Activated B cell treated with CpG ODN at 0.5 μM for 24 hours (primary cell): ENCODE measurements around the gene CTRL. TPM values are rescaled to one million over a fixed set of nuclear protein-coding genes. Genes with fewer than 3 reads are reported as not detected.

ENCODE experiments used
- ATAC-seq: fragments of 200-7000 bp; cut with Tn5 transposase; one replicate; pipeline ENCODE4 v1.10.0; 2021; ENCODE audit warnings: low read depth, mild to moderate bottlenecking, moderate library complexity
- CTCF ChIA-PET: fragments of 350-600 bp; sonication (Branson Sonifier 250); formaldehyde crosslinking; loops from one replicate; lab custom pipeline; 2021; ENCODE audit warnings: antibody characterized with exemption; lab: Charles Lee
- POLR2A ChIA-PET: fragments of 350-600 bp; sonication (Branson Sonifier 250); formaldehyde crosslinking; loops from one replicate; lab custom pipeline; 2021; ENCODE audit warnings: antibody characterized with exemption; lab: Charles Lee
- DNase-seq: peaks from one replicate; pipeline ENCODE4 v3.0.0; 2022
- H3K27ac Mint-ChIP-seq: one replicate; pipeline ENCODE4 v1.8.0; 2020; ENCODE audit warnings: mixed read lengths
- H3K27me3 Mint-ChIP-seq: one replicate; pipeline ENCODE4 v1.8.0; 2021; ENCODE audit warnings: mixed read lengths
- H3K36me3 Mint-ChIP-seq: one replicate; pipeline ENCODE4 v1.8.0; 2021; ENCODE audit warnings: low read depth, mixed read lengths
- H3K4me1 Mint-ChIP-seq: one replicate; pipeline ENCODE4 v1.8.0; 2021; ENCODE audit warnings: mixed read lengths
- H3K4me3 Mint-ChIP-seq: one replicate; pipeline ENCODE4 v1.8.0; 2020; ENCODE audit warnings: mild to moderate bottlenecking, mixed read lengths
- H3K9me3 Mint-ChIP-seq: one replicate; pipeline ENCODE4 v1.8.0; 2020; ENCODE audit warnings: mixed read lengths
- CTCF ChIP-seq: fragments of 200-600 bp; IDR thresholded peaks from one replicate; pipeline ENCODE4 v1.8.0; 2022; ENCODE audit warnings: antibody characterized with exemption, mild to moderate bottlenecking
- intact Hi-C: fragments of 100-400 bp; cut with micrococcal nuclease; formaldehyde crosslinking; loops from one replicate; pipeline ENCODE4 v1.15.1; 2024
- total RNA-seq: library from RNA; stranded (reverse); gene quantifications from 2 replicates; pipeline ENCODE4 v1.2.3, GENCODE V29; 2022

The CTRL gene
- total RNA-seq, 1 donor from 2014 or later = 6.2 TPM

GRCh38 chr16:67936880-67937605 is 5.4 kb upstream of the CTRL start:
- peaks cover 45% of the 10 kb centered on the region for H3K36me3 Mint-ChIP-seq
- ATAC-seq = peak; percentile 63
- TF ChIP-seq CTCF = no peak
- ChIA-PET CTCF (interaction anchor here (0.7 to 4.0 kb wide), 6 partner anchors 10 to 121 kb away, joined by 3 to 28 read pairs (median 5); no protein-coding TSS in a partner anchor), POLR2A (interaction anchor here (0.6 to 3.4 kb wide), 26 partner anchors 9 to 1821 kb away, joined by 3 to 30 read pairs (median 8); partner anchors contain the start of genes CARMIL2, DDX28, DPEP2 and DUS2)
- peaks cover 37% of the 10 kb centered on the region for H3K4me1 Mint-ChIP-seq
- no peaks in the 10 kb centered on the region for H3K9me3 Mint-ChIP-seq
- H3K27me3 Mint-ChIP-seq = no peaks in the 10 kb centered on the region
- intact Hi-C loops = loop anchor here (1.0 to 2.0 kb wide), 7 partner anchors 31 to 268 kb away; partner anchors contain the start of genes DDX28, DUS2, RANBP10 and SLC12A4
- H3K4me3 Mint-ChIP-seq = peak overlapping the region; percentile 99
- DNase-seq = no peak
- H3K27ac Mint-ChIP-seq = peak overlapping the region; percentile 98

GRCh38 chr16:67936124-67936879 is 4.6 kb upstream of the CTRL start, which contains the start of gene PSMB10:
PSMB10 (minus strand) TSS chr16:67936850; CDS start chr16:67936749, 101 bp downstream.
- CTCF ChIA-PET = interaction anchor here (0.9 to 4.0 kb wide), 8 partner anchors 9 to 120 kb away, joined by 3 to 28 read pairs (median 4); no protein-coding TSS in a partner anchor
- intact Hi-C loops = loop anchor here (1.0 to 2.0 kb wide), 7 partner anchors 32 to 268 kb away; partner anchors contain the start of genes DDX28, DUS2, RANBP10 and SLC12A4
- H3K4me1 Mint-ChIP-seq = peaks cover 31% of the 10 kb centered on the region

GRCh38 chr16:67935402-67936123 is 3.9 kb upstream of the CTRL start:
- ChIA-PET POLR2A (interaction anchor here (0.5 to 3.4 kb wide), 39 partner anchors 9 to 797 kb away, joined by 3 to 30 read pairs (median 4); partner anchors contain the start of genes ATP6V0D1, CARMIL2, DDX28 and DPEP2), CTCF (interaction anchor here (1.0 to 4.0 kb wide), 5 partner anchors 38 to 105 kb away, joined by 3 to 28 read pairs (median 5); no protein-coding TSS in a partner anchor)
- intact Hi-C loops = loop anchor here (1.0 to 2.0 kb wide), 13 partner anchors 33 to 373 kb away; partner anchors contain the start of genes ACD, CTCF, DDX28 and DUS2
- H3K27ac Mint-ChIP-seq = peak overlapping the region; percentile 98
- no peaks in the 10 kb centered on the region for H3K9me3 Mint-ChIP-seq
- H3K4me3 Mint-ChIP-seq = peak overlapping the region; percentile 99
- H3K36me3 Mint-ChIP-seq = peaks cover 54% of the 10 kb centered on the region
- H3K4me1 Mint-ChIP-seq = peaks cover 31% of the 10 kb centered on the region
- no peak for TF ChIP-seq CTCF
- peak; percentile 85 for DNase-seq
- H3K27me3 Mint-ChIP-seq = no peaks in the 10 kb centered on the region
- peak; percentile 89 for ATAC-seq

More at GRCh38 chr16:67936124-67936879, 4.6 kb upstream of the CTRL start, which contains the start of gene PSMB10:
- POLR2A ChIA-PET = interaction anchor here (0.5 to 3.4 kb wide), 41 partner anchors 8 to 1822 kb away, joined by 3 to 30 read pairs (median 5); partner anchors contain the start of genes ATP6V0D1, CARMIL2, DDX28 and DPEP2
- no peak for TF ChIP-seq CTCF
- peak within 1 kb of the TSS; percentile 98 for H3K27ac Mint-ChIP-seq
- H3K36me3 Mint-ChIP-seq = peaks cover 48% of the 10 kb centered on the region
- H3K4me3 Mint-ChIP-seq = peak within 1 kb of the TSS; percentile 99
- DNase-seq (peak; percentile 68), ATAC-seq (peak; percentile 9)
- H3K27me3 Mint-ChIP-seq = no peaks in the 10 kb centered on the region
- H3K9me3 Mint-ChIP-seq = no peaks in the 10 kb centered on the region

GRCh38 chr16:67935101-67935401 is 3.4 kb upstream of the CTRL start:
- ChIA-PET CTCF (interaction anchor here (1.0 to 4.0 kb wide), 4 partner anchors 38 to 106 kb away, joined by 3 to 28 read pairs (median 4); no protein-coding TSS in a partner anchor), POLR2A (interaction anchor here (0.6 to 3.4 kb wide), 33 partner anchors 9 to 454 kb away, joined by 3 to 30 read pairs (median 5); partner anchors contain the start of genes ATP6V0D1, CARMIL2, DDX28 and DPEP2)
- DNase-seq = no peak
- peaks cover 58% of the 10 kb centered on the region for H3K36me3 Mint-ChIP-seq
- H3K4me3 Mint-ChIP-seq = peak overlapping the region; percentile 99
- H3K4me1 Mint-ChIP-seq = peaks cover 26% of the 10 kb centered on the region
- no peak for TF ChIP-seq CTCF
- no peaks in the 10 kb centered on the region for H3K27me3 Mint-ChIP-seq
- peak overlapping the region; percentile 98 for H3K27ac Mint-ChIP-seq
- no peaks in the 10 kb centered on the region for H3K9me3 Mint-ChIP-seq
- no peak for ATAC-seq
- intact Hi-C loops = loop anchor here (1.0 kb wide), 6 partner anchors 42 to 373 kb away; partner anchors contain the start of genes ACD, CTCF, NFATC3 and NUTF2
